Measurements from ENCODE around the gene HBA2. TPM values are rescaled to one million over a fixed set of nuclear protein-coding genes. Genes with fewer than 3 reads are reported as not detected.

The HBA2 gene
- polyA plus RNA-seq, 3 donors = 2.8 to 193 (median 158) TPM

DNA sequence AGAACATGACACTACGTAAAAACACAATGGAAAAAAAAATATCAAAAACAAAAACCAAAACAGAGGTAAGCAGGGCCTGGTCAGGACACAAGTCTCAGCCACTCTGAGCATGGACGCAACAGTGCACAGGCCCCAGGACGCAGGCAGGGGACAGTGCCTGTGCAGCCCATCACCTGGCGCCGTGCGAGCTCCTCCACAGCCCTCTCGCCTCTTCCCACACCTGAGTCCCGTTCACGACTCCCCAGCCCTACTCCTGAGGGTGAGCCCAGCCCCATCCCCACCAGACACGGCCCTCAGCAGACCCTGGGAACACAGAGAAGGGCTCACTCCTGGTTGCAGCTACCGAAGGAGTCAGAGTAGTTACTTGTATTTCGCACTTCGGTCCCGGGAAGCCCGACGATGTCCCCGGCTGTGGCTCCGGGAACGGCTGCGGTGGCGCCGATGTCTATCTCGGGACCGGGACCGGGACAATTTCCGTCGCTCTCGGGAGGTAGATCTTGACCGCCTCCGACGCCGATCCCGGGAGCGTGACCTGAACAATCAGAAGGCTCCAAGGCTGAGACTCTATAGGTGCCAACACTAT, 17.0 kb downstream of the HBA2 start:
- no peak overlapping the region for H3K27ac ChIP-seq (ENCODE audit: low read depth in 1 of 2, low read length in 2 of 2)
- H3K36me3 ChIP-seq (replicated peaks in 1 of 2; ENCODE audit: control insufficient read depth in 1 of 2, insufficient read depth in 2 of 2, low read length in 2 of 2) = peaks cover 66 to 75% of the 10 kb centered on the region in 2 donors
- H3K4me1 Mint-ChIP-seq = no peaks in the 10 kb centered on the region
- peaks cover 0 to 6% (median 0%) of the 10 kb centered on the region in 7 donors for H3K9me3 Mint-ChIP-seq
- WGBS (ENCODE audit: insufficient coverage) = 97% methylated on average over 27 of the region's 34 CpGs
- H3K4me1 ChIP-seq (ENCODE audit: control insufficient read depth in 1 of 2, insufficient read depth in 2 of 2, low read length in 2 of 2) = no peaks in the 10 kb centered on the region
- no peaks in the 10 kb centered on the region for H3K27me3 ChIP-seq (ENCODE audit: control insufficient read depth in 2 of 2, insufficient read depth in 2 of 2, low read length in 2 of 2)
- TF ChIP-seq, protein P1, sequence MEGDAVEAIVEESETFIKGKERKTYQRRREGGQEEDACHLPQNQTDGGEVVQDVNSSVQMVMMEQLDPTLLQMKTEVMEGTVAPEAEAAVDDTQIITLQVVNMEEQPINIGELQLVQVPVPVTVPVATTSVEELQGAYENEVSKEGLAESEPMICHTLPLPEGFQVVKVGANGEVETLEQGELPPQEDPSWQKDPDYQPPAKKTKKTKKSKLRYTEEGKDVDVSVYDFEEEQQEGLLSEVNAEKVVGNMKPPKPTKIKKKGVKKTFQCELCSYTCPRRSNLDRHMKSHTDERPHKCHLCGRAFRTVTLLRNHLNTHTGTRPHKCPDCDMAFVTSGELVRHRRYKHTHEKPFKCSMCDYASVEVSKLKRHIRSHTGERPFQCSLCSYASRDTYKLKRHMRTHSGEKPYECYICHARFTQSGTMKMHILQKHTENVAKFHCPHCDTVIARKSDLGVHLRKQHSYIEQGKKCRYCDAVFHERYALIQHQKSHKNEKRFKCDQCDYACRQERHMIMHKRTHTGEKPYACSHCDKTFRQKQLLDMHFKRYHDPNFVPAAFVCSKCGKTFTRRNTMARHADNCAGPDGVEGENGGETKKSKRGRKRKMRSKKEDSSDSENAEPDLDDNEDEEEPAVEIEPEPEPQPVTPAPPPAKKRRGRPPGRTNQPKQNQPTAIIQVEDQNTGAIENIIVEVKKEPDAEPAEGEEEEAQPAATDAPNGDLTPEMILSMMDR (IDR thresholded peaks at IDR 0.05) = no peak
- no peak overlapping the region for H3K9ac ChIP-seq (ENCODE audit: insufficient read depth, low read length, poor library complexity, severe bottlenecking)
- intact Hi-C loops (cut with micrococcal nuclease) = no loop called here
- peaks cover 7% of the 10 kb centered on the region for H4K20me1 ChIP-seq (ENCODE audit: insufficient read depth, low read length)
- DNase-seq = no peak
- H3K9me3 ChIP-seq (replicated peaks in 1 of 2; ENCODE audit: control insufficient read depth in 1 of 2, insufficient read depth in 1 of 2, low read length in 2 of 2) = peaks cover 0 to 7% of the 10 kb centered on the region in 2 donors
- no peak overlapping the region for H3K4me3 ChIP-seq (replicated peaks in 1 of 3; ENCODE audit: low read depth in 2 of 3, low read length in 3 of 3)
- no peak overlapping the region for H3K4me3 Mint-ChIP-seq
- H2AFZ ChIP-seq (ENCODE audit: insufficient read depth, low read depth, low read length, poor library complexity, severe bottlenecking) = no peak overlapping the region
- H3K79me2 ChIP-seq (ENCODE audit: insufficient read depth, low read length) = no peaks in the 10 kb centered on the region
- H3K4me2 ChIP-seq (replicated peaks; ENCODE audit: extremely low read depth, low read length, poor library complexity, severe bottlenecking) = no peak overlapping the region
- H3K36me3 Mint-ChIP-seq = peaks cover 75 to 84% of the 10 kb centered on the region in 2 donors
- H3K27ac Mint-ChIP-seq = no peak overlapping the region
- peaks cover 0 to 1% (median 0%) of the 10 kb centered on the region in 3 donors for H3K27me3 Mint-ChIP-seq (ENCODE audit: low read depth in 3 of 3)

DNA sequence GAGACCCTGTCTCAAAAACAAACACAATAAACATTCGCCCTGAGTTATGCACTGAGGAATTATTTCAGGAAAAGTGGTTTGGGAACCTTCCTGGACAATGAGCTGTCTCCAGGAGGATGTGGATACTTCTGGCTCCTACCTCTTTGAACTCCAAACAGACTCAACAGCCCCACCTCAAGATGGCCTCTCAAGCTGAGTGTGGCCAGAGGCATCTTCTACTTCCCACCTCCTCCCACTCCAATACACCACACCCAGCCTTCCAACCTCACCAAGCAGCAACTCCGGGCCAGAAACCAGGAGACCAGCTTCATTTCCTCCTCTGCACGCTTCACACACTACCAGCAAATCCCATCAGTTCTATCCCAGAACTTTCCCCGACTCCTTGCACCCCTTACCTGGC, 19.2 kb downstream of the HBA2 start:
- H3K27ac Mint-ChIP-seq = peak overlapping the region in 5 of 7 donors; percentile 7 to 78 (median 42)
- H3K27me3 ChIP-seq (ENCODE audit: control insufficient read depth in 2 of 2, insufficient read depth in 2 of 2, low read length in 2 of 2) = no peaks in the 10 kb centered on the region
- intact Hi-C loops (cut with micrococcal nuclease) = no loop called here
- H2AFZ ChIP-seq (ENCODE audit: insufficient read depth, low read depth, low read length, poor library complexity, severe bottlenecking) = no peak overlapping the region
- H3K9me3 ChIP-seq (replicated peaks in 1 of 2; ENCODE audit: control insufficient read depth in 1 of 2, insufficient read depth in 1 of 2, low read length in 2 of 2) = peaks cover 0 to 7% of the 10 kb centered on the region in 2 donors
- peaks cover 82 to 96% of the 10 kb centered on the region in 2 donors for H3K36me3 Mint-ChIP-seq
- H3K4me3 Mint-ChIP-seq = no peak overlapping the region
- WGBS (ENCODE audit: insufficient coverage) = 97% methylated on average over 3 of the region's 4 CpGs
- no peaks in the 10 kb centered on the region for H3K79me2 ChIP-seq (ENCODE audit: insufficient read depth, low read length)
- H3K27me3 Mint-ChIP-seq (ENCODE audit: low read depth in 3 of 3) = peaks cover 0 to 1% (median 0%) of the 10 kb centered on the region in 3 donors
- no peak overlapping the region for H3K4me2 ChIP-seq (replicated peaks; ENCODE audit: extremely low read depth, low read length, poor library complexity, severe bottlenecking)
- H3K9me3 Mint-ChIP-seq = peaks cover 0 to 6% (median 0%) of the 10 kb centered on the region in 7 donors
- H3K9ac ChIP-seq (ENCODE audit: insufficient read depth, low read length, poor library complexity, severe bottlenecking) = no peak overlapping the region
- H3K4me3 ChIP-seq (replicated peaks in 1 of 3; ENCODE audit: low read depth in 2 of 3, low read length in 3 of 3) = no peak overlapping the region
- peaks cover 12% of the 10 kb centered on the region for H4K20me1 ChIP-seq (ENCODE audit: insufficient read depth, low read length)
- no peaks in the 10 kb centered on the region for H3K4me1 ChIP-seq (ENCODE audit: control insufficient read depth in 1 of 2, insufficient read depth in 2 of 2, low read length in 2 of 2)
- TF ChIP-seq, protein P1 (IDR thresholded peaks at IDR 0.05) = no peak
- no peak for DNase-seq
- no peaks in the 10 kb centered on the region for H3K4me1 Mint-ChIP-seq
- H3K36me3 ChIP-seq (replicated peaks in 1 of 2; ENCODE audit: control insufficient read depth in 1 of 2, insufficient read depth in 2 of 2, low read length in 2 of 2) = peaks cover 85 to 96% of the 10 kb centered on the region in 2 donors
- H3K27ac ChIP-seq (ENCODE audit: low read depth in 1 of 2, low read length in 2 of 2) = no peak overlapping the region
